ENCODE data around the gene HDAC10.

The HDAC10 gene

GRCh38 chr22:50269970-50270665, 19.1 kb upstream of the HDAC10 start, which contains the start of gene MAPK11:
Gene MAPK11 (minus strand): TSS chr22:50270380. CDS start chr22:50270292, 88 bp downstream.
- DNase-seq: peak; percentile 1

DNA sequence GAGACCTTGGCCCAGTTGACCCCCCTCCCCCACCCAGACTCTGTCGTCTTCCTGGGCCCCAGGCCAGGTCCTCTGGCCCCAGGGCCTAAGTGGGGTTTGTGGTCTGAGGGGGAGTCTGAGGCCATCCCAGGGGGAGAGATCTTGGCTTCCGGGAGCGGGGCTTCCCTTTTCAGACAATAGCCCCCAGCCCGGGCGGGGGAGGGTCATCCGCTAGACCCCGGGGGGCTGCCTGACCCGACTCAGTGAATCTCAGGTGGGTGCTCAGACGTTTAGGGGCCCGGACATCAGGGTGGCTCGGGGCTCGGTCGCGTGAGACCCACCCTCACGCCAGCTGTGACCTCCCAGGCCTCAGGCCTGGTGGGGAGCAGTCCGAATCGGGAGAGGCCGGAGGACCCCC, 18.5 kb upstream of the HDAC10 start:
- no peak for DNase-seq

DNA sequence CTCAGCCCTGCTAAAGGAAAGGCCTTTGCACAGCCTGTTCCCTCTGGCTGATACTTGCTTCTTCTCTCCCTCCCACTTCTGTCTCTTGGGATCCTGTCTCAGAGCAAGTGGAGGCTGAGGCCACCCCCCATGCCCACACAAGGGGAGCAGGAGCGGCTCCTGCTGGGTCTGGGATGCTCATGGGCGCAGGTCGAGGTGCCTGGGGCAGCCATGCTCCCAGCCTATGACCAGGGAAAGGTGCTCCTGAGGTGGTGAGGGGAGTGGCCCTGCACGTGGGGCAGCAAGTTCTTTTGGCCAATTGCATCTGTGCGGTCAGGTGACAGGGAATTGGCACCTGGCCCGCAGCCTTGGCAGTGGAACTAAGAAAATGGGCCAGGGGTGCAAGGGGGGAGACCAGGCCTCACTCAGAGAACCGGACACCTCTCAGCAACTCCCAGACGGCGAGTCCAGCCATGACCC, 17.6 kb upstream of the HDAC10 start:
- peak; percentile 27 for DNase-seq

DNA sequence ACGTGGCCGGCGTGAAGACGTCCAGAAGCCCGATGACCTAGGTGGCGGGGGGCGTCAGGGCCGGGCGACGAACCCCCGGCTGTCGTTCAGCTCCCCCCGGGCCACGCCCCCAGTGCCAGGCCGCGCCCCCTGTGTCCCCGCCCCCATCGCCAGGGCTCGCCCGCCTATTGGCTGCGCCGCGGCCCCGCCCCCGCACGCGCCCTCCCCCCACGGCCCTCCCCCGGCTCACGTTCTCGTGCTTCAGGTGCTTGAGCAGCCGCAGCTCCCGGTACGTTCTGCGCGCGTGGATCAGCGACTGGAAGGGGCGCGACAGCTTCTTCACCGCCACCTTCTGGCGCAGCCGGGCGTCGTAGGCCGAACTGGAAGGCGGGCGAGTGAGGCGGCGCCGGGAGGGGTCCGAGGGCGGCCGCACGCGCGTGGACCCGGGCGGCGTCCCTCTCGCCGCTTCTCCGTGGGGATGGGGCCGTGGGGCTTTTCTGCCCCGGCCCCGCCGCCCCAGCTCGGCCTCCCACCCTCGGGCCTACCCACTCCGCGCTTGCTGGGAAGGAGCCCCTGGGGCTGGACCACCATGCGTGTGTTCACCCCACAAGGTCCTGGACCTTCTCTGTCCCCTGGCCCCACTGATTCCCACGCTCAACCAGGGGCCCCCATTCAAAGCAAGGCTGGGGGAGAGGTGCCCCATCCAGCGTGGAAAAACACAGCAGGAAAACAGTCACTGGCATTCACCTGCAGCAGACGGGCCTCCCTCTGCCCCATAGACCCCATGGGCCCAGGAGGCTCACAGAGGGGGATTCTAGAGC, 16.7 kb upstream of the HDAC10 start:
- DNase-seq: no peak

DNA sequence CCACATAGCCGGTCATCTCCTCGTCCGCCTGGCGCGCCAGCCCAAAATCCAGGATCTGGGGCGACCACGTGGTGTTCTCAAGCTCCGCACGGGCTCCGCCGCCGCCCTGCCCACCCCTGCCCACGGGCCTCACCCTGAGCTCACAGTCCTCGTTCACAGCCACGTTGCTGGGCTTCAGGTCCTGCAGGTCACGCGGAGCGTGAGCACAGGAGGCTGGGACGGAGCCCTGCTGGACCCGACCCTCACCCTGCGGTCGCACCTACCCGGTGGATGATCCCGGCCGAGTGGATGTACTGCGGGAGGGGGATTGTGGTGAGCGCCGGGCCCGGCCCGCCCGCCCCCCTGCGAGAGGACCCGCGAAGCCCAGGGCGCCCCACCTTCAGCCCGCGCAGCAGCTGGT, 15.9 kb upstream of the HDAC10 start:
- DNase-seq: no peak

GRCh38 chr22:50264946-50265669, 14.0 kb upstream of the HDAC10 start:
- no peak for DNase-seq

DNA sequence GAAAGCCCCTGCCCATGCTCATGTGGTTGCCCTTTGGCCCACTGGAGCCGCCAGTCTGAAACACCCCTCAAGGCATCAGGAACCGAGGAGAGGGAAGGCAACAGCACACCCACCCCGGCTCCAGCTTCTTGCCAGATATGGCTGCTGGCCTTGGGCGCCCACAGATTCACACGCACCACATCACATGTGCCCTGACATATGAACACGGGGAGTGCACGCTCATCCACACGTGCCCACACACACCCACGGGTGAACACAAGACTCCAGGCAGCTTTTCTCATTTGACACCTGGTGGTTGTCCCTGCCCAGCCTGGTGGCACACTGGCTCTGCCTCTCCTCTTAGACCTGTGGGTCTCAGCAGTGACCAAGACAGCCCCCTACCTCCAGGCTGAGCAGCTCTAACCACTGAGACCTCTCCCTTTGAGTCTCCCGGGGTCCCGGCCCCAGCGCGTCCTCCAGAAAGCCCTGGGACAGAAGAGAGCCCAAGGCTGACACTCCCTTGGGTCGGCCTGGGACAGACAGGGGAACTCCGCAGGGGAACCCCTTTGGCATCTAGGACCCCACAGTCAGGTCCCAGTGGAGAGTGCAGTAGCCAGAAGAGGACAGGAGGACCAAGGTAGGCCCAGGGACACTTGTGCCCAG, 13.2 kb upstream of the HDAC10 start:
- DNase-seq: no peak

- no peak for DNase-seq
These were observed 12.0 kb upstream of the HDAC10 start for GRCh38 chr22:50262973-50263617.

DNA sequence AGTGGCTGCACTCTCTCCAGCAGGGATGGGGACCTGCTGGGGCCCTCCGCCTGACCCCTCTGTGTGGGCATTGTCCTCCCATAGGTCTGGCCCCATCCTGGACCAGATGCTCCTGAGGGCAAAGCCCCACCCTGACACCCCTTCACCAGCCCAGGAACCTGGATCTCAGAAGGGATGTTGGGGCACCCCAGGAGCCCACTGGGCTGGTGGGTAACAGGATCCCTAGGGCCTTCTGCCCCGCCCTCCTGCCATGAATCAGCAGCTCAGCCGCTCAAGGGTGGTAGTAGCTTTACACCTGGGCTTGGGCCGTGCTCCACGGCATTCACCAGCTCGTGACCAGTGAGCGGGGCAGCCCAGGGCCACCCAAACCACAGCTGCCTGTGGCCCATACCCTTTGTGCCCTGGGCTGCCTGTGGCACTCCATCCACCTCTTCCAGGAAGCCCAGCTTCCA, 11.4 kb upstream of the HDAC10 start:
- no peak for DNase-seq

DNA sequence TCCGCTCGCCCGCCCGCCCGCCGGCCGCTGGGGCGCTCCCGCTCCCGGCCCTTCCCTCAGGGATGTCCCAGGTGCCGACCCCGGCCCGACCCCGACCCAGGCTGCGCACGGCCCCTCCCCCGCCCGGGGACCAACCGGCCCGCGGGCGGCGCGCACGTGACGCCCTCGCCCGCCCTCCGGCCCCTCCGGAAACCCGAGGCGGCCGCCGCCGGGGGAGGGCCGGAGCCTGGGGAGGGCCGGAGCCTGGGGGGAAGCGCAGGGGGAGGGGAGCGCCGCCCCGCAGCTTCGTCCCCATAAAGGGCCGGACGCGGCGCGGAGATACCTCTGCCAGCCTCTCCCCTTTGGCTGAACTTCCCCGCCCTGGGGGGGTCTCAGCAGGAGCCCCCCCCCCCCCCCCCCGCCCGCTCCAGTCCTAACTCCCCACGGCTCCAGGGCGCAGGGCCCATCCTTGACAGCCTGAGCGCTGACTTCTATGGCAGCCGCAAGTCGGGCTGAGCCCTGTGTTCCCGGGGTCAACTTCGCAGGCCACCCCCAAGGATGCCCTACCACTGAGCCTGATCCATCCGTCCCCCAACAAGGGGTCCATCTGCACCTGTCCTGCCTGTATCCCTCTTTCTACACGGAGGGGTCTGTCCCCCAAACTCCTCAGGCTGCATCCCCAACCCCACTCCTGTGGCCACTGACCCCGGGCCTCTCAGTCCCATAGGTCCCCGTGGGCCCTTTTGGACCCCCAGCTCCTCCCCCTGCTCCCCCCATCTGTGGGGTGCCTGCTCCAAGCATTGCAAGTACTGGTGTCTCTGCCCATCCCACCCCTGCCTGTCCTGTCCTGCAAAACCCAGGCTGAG, 10.8 kb upstream of the HDAC10 start, which contains the start of gene MAPK12:
TSS of gene MAPK12 (minus strand) at position 69 of the 845 bp plus-strand sequence. CDS start 174 bp downstream, outside the sequence.
- peak; percentile 3 for DNase-seq

- DNase-seq: no peak
These were observed 9.9 kb upstream of the HDAC10 start for GRCh38 chr22:50260801-50261614.

DNA sequence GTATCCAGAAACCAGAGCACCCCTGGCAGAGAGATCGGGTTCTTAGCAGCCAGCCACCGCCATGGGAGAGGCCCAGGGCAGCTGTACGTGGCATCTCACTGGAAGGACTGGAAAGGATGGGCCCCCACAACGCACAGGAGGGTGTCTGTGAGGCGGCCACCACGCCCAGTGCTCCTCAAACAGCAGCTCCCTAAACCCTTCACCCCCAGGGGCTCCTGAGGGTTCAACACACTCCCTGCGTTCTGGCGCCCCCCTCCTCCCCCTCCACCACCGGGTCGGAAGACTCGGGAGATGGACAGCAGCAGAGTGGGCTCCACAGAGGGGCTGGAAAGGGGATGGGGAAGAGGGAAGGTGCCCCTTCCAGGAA, 9.4 kb upstream of the HDAC10 start:
- DNase-seq: no peak

DNA sequence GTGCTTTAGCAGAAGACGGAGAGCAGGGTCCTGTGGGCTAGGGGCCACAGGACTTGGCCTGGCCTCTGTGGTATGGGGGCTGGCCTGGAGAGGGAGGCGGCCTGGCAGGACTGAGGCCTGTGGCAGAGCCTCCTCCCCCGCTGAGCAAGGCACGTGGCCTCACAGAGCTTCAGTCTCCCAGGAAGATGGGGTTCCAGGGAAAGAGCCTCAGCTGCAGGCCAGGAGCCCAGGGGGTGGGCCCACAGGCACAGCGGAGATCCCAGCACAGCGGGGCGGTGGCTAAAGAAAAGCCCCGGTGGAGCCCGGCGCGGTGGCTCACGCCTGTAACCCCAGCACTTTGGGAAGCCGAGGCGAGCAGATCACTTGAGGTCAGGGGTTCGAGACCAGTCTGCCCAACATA, 8.2 kb upstream of the HDAC10 start:
- no peak for DNase-seq

GRCh38 chr22:50258361-50259292, 7.6 kb upstream of the HDAC10 start:
- DNase-seq: no peak

GRCh38 chr22:50257451-50258360, 6.6 kb upstream of the HDAC10 start:
- DNase-seq: no peak

DNA sequence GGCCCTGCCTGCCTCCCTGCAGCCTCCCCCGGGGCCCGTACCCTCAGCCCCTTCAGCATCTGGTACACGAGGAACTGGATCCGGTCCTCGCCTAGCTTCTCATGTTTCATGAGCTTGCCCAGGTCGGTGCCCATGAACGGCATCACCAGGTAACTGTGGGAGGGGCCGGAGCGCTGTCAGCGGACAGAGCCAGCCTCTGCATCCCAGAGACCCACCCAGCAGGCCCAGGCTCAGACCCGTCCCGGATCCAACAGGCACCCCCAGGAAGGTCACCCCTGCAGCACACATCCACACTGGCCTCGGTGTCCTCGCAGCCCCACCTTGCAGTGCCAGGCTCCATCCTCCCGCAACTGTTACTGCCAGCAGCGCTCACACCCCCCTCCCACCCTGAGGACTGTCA, 6.0 kb upstream of the HDAC10 start:
- no peak for DNase-seq

DNA sequence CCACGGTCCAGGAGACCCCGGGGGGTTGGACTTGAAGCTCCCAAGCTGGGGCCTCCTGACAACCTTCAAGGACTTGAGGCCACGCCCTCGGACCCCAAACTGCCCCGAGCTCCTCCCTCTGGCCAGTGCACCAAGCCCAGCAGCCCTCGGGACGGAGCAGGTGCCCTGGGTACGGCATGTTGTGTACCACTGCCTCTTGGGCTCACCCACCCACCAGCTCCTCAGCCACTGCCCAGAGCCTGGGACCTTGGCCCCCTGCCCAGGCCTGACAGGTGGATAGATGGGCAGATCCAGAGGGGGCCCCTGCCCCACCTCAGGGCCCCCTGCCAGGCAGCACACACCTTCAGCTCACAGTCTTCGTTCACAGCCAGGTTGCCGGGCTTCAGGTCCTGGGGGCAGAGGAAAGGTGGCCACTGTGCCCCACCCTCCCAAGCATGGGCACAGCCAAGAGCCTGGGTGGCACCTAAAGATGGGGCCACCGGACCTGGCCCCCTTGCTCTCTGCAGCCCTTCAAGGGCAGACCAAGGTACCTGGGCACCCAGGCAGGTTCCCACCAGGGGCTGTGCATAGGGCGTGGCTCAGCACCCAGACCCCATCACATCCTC, 5.3 kb upstream of the HDAC10 start:
- DNase-seq: no peak

GRCh38 chr22:50255607-50256006, 4.5 kb upstream of the HDAC10 start:
- DNase-seq: no peak

All from DMS79 treated with DMSO at 0.1 percent for 48 hours (cell line).